CD4-positive, alpha-beta T cell (primary cell): ENCODE results near the gene PCDHGC5. TPM values are rescaled to one million over a fixed set of nuclear protein-coding genes. Genes with fewer than 3 reads are reported as not detected.

Experiments used
- ATAC-seq: fragments of 200-7000 bp; cut with Tn5 transposase; one replicate; pipeline ENCODE4 v1.10.0; 2022; ENCODE audit warnings: mild to moderate bottlenecking; ENCODE audit not compliant: poor library complexity
- CTCF ChIA-PET: fragments of 350-600 bp; sonication (Branson Sonifier 250); formaldehyde crosslinking; loops from one replicate; lab custom pipeline; 2021; ENCODE audit warnings: antibody characterized with exemption, inconsistent platforms; lab: Charles Lee
- POLR2A ChIA-PET: fragments of 350-600 bp; sonication (Branson Sonifier 250); formaldehyde crosslinking; loops from one replicate; lab custom pipeline; 2021; ENCODE audit warnings: antibody characterized with exemption, inconsistent platforms; lab: Charles Lee
- DNase-seq, 14 experiments: peaks; one replicate each; pipeline ENCODE4 v3.0.0-alpha.2; 2013 to 2020; ENCODE audit warnings: mixed read lengths in 2 of 14
- H3K27ac ChIP-seq, 2 donors: one replicate each; pipeline versions ENCODE4 v1.5.1 to v1.7.0; 2013; ENCODE audit warnings: low read length in 2 of 2, low read depth in 1 of 2, mild to moderate bottlenecking in 1 of 2
- H3K27me3 ChIP-seq, 2 experiments: 1 replicate in 1 of 2; 2 replicates in 1 of 2; pipeline versions ENCODE4 v1.6.1 to v1.7.0; 2013; ENCODE audit warnings: low read length in 2 of 2, control low read depth in 1 of 2, mild to moderate bottlenecking in 1 of 2, moderate library complexity in 1 of 2; ENCODE audit not compliant: insufficient read depth in 2 of 2, control insufficient read depth in 1 of 2
- H3K36me3 ChIP-seq: one replicate; pipeline ENCODE4 v1.6.1; 2013; ENCODE audit warnings: low read length, control low read depth; ENCODE audit not compliant: insufficient read depth
- H3K4me1 ChIP-seq: one replicate; pipeline ENCODE4 v1.6.1; 2013; ENCODE audit warnings: low read length, control low read depth; ENCODE audit not compliant: insufficient read depth
- H3K4me3 ChIP-seq: one replicate; pipeline ENCODE4 v1.5.1; 2013; ENCODE audit warnings: mild to moderate bottlenecking, low read length, moderate library complexity
- H3K9me3 ChIP-seq, 2 experiments: 1 replicate in 1 of 2; 2 replicates in 1 of 2; pipeline versions ENCODE4 v1.6.1 to v1.7.0; 2013; ENCODE audit warnings: low read length in 2 of 2, mild to moderate bottlenecking in 2 of 2, control low read depth in 1 of 2, moderate library complexity in 1 of 2; ENCODE audit not compliant: control insufficient read depth in 1 of 2, insufficient read depth in 1 of 2
- H3K27ac Mint-ChIP-seq: one replicate; pipeline ENCODE4 v1.8.0; 2020; ENCODE audit warnings: mixed read lengths
- H3K27me3 Mint-ChIP-seq: one replicate; pipeline ENCODE4 v1.8.0; 2021; ENCODE audit warnings: mixed read lengths
- H3K36me3 Mint-ChIP-seq: one replicate; pipeline ENCODE4 v1.8.0; 2021; ENCODE audit warnings: low read depth, mixed read lengths
- H3K4me1 Mint-ChIP-seq: one replicate; pipeline ENCODE4 v1.8.0; 2021; ENCODE audit warnings: low read depth, mixed read lengths
- H3K4me3 Mint-ChIP-seq: one replicate; pipeline ENCODE4 v1.8.0; 2020; ENCODE audit warnings: mild to moderate bottlenecking, mixed read lengths
- H3K9me3 Mint-ChIP-seq: one replicate; pipeline ENCODE4 v1.8.0; 2020; ENCODE audit warnings: mixed read lengths
- intact Hi-C, 2 experiments: fragments of 100-400 bp; cut with DNase I in 1 of 2; cut with micrococcal nuclease in 1 of 2; formaldehyde crosslinking; loops; one replicate each; pipeline versions ENCODE4 v1.15.1 to v1.9.0; 2023 to 2025; cut with DNase I, micrococcal nuclease
- total RNA-seq, 174 experiments: library from RNA in 2 of 174; stranded (reverse) in 2 of 174; gene quantifications; one replicate each; pipeline ENCODE4 v1.2.3 and lab custom pipeline; 2021 to 2026
- TF ChIP-seq, protein P1 (sequence below): fragments of 200-600 bp; IDR thresholded peaks from one replicate; pipeline ENCODE4 v1.8.0; 2022; ENCODE audit warnings: antibody characterized with exemption, mild to moderate bottlenecking

The PCDHGC5 gene
- total RNA-seq, 2 experiments from 2014 or later: not detected

DNA sequence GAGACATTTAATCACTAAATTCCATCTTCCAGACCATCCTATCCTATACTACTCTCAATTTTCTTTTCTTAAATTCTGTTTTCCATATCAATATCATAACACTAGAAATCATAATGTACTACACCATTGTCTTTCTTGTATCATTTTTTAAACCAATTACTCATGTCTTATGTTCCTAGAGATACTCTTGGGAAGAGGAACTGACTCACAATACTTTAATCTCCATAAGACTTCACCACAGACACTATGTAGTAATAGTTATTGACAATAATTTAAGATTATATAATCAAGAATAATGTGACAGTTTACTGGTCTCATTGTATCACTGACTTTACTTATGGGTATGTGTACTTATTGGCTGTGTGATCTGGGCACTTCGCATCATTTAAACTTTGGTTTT lies 43.8 kb downstream of the PCDHGC5 start:
- H3K4me3 ChIP-seq: no peak overlapping the region
- H3K4me1 ChIP-seq: no peaks in the 10 kb centered on the region
- no peaks in the 10 kb centered on the region for H3K9me3 ChIP-seq
- H3K36me3 ChIP-seq: peaks cover 81% of the 10 kb centered on the region
- Mint-ChIP-seq H3K27ac (no peak overlapping the region), H3K27me3 (no peaks in the 10 kb centered on the region), H3K4me1 (peaks cover 4% of the 10 kb centered on the region), H3K4me3 (no peak overlapping the region), H3K36me3 (peaks cover 34% of the 10 kb centered on the region), H3K9me3 (no peaks in the 10 kb centered on the region)
- no peak overlapping the region for H3K27ac ChIP-seq
- ATAC-seq: no peak
- POLR2A ChIA-PET: no interaction called here
- CTCF ChIA-PET: no interaction called here
- intact Hi-C loops: no loop called here
- TF ChIP-seq, protein P1, sequence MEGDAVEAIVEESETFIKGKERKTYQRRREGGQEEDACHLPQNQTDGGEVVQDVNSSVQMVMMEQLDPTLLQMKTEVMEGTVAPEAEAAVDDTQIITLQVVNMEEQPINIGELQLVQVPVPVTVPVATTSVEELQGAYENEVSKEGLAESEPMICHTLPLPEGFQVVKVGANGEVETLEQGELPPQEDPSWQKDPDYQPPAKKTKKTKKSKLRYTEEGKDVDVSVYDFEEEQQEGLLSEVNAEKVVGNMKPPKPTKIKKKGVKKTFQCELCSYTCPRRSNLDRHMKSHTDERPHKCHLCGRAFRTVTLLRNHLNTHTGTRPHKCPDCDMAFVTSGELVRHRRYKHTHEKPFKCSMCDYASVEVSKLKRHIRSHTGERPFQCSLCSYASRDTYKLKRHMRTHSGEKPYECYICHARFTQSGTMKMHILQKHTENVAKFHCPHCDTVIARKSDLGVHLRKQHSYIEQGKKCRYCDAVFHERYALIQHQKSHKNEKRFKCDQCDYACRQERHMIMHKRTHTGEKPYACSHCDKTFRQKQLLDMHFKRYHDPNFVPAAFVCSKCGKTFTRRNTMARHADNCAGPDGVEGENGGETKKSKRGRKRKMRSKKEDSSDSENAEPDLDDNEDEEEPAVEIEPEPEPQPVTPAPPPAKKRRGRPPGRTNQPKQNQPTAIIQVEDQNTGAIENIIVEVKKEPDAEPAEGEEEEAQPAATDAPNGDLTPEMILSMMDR: no peak
- no peak for DNase-seq
- H3K27me3 ChIP-seq: no peaks in the 10 kb centered on the region

DNA sequence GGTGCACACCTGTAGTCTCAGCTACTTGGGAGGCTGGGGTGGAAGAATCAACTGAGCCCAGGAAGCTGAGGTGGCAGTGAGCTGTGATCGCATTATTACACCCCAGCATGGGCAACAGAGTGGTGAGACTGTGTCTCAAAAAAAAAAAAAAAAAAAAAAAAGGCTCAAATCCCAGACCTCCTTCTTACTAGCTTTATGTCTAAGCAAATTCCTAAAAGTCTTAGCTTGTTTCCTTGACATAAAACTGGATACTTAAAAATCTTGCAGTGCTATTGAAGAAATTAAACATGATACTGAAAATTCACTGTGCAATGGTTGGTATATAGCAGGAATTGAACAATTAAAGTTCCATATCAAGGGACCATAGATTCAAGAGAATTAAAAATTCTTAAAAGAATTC lies 45.0 kb downstream of the PCDHGC5 start:
- H3K9me3 Mint-ChIP-seq: no peaks in the 10 kb centered on the region
- H3K36me3 Mint-ChIP-seq: peaks cover 34% of the 10 kb centered on the region
- H3K27ac Mint-ChIP-seq: peak overlapping the region; percentile 35
- no peak overlapping the region for H3K27ac ChIP-seq
- no peaks in the 10 kb centered on the region for H3K9me3 ChIP-seq
- ChIA-PET POLR2A (no interaction called here), CTCF (interaction anchor here (0.9 to 1.3 kb wide), 2 partner anchors 33 to 214 kb away, joined by 3 to 6 read pairs; partner anchors contain the start of gene TAF7)
- H3K4me1 ChIP-seq: no peaks in the 10 kb centered on the region
- ATAC-seq: no peak
- peaks cover 70% of the 10 kb centered on the region for H3K36me3 ChIP-seq
- DNase-seq: no peak
- no peaks in the 10 kb centered on the region for H3K27me3 Mint-ChIP-seq
- H3K4me1 Mint-ChIP-seq: peaks cover 4% of the 10 kb centered on the region
- TF ChIP-seq, protein P1: no peak
- intact Hi-C loops: no loop called here
- no peaks in the 10 kb centered on the region for H3K27me3 ChIP-seq
- H3K4me3 Mint-ChIP-seq: no peak overlapping the region
- H3K4me3 ChIP-seq: no peak overlapping the region

DNA sequence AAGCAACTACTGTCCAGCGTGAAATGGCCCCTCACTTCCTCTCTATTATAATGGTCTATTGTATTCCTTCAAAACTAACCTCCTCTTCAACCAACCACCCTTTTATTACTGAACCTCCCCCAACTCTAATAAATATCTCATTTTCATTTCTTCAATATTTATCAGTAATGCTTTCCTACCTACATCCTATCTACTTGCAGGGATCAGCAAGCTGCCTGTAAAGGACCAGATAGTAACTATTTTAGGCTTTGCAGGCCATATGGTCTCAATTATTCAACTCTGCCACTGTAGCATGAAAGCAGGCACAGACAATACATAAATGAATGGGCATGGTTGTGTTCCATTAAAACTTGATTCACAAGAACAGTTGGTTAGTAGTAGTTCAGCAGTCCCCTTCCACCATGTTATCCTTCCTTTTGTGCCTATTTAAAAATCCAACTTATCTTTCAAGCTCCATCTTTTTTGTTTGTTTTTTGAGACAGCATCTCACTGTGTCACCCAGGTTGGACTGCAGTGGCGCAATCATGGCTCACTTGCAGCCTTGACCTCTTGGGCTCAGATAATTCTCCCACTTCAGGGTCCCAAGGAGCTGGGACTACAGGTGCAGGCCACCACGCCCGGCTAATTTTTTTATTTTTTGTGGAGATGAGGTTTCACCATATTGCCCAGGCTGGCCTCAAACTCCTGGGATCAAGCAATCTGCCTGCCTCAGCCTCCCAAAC lies 45.8 kb downstream of the PCDHGC5 start:
- H3K9me3 Mint-ChIP-seq: no peaks in the 10 kb centered on the region
- no peak overlapping the region for H3K27ac ChIP-seq
- peaks cover 7% of the 10 kb centered on the region for H3K4me1 Mint-ChIP-seq
- peak overlapping the region; percentile 35 for H3K27ac Mint-ChIP-seq
- H3K36me3 ChIP-seq: peaks cover 65% of the 10 kb centered on the region
- H3K9me3 ChIP-seq: no peaks in the 10 kb centered on the region
- DNase-seq: no peak
- CTCF ChIA-PET: interaction anchor here (0.6 to 3.0 kb wide), 3 partner anchors 11 to 303 kb away, joined by 3 to 11 read pairs (median 3); partner anchors contain the start of gene TAF7
- no peak overlapping the region for H3K4me3 Mint-ChIP-seq
- intact Hi-C loops: no loop called here
- ATAC-seq: no peak
- no peaks in the 10 kb centered on the region for H3K27me3 Mint-ChIP-seq
- H3K4me1 ChIP-seq: no peaks in the 10 kb centered on the region
- TF ChIP-seq, protein P1: no peak
- H3K36me3 Mint-ChIP-seq: peaks cover 41% of the 10 kb centered on the region
- no peak overlapping the region for H3K4me3 ChIP-seq
- POLR2A ChIA-PET: no interaction called here
- no peaks in the 10 kb centered on the region for H3K27me3 ChIP-seq

Other genes with a start within 250 kb of the PCDHGC5 start
- not detected for gene PCDHB15, start 243.7 kb upstream of the PCDHGC5 start, total RNA-seq
- gene SLC25A2, start 185.0 kb upstream of the PCDHGC5 start, total RNA-seq: under 1 TPM in 1 of 2 experiments, not detected in 1; 0.22 TPM
- 10 to 100 TPM; 80.5 TPM for gene TAF7, start 168.3 kb upstream of the PCDHGC5 start, total RNA-seq
- not detected for gene PCDHGA1, start 158.6 kb upstream of the PCDHGC5 start, total RNA-seq
- gene PCDHGA2, start 150.3 kb upstream of the PCDHGC5 start, total RNA-seq: not detected
- gene PCDHGA3, start 145.3 kb upstream of the PCDHGC5 start, total RNA-seq: not detected
- under 1 TPM in 1 of 2 experiments, not detected in 1; 0.05 TPM for gene PCDHGB1, start 139.0 kb upstream of the PCDHGC5 start, total RNA-seq
- under 1 TPM; 0.08 TPM for gene PCDHGA4, start 134.1 kb upstream of the PCDHGC5 start, total RNA-seq
- gene PCDHGB2, start 129.1 kb upstream of the PCDHGC5 start, total RNA-seq: under 1 TPM; 0.19 to 0.20 TPM
- gene PCDHGA5, start 124.9 kb upstream of the PCDHGC5 start, total RNA-seq: under 1 TPM in 1 of 2 experiments, not detected in 1; 0.08 TPM
- under 1 TPM; 0.11 to 0.28 TPM for gene PCDHGB3, start 118.8 kb upstream of the PCDHGC5 start, total RNA-seq
- under 1 TPM in 1 of 2 experiments, not detected in 1; 0.11 TPM for gene PCDHGA6, start 115.2 kb upstream of the PCDHGC5 start, total RNA-seq
- gene PCDHGA7, start 106.3 kb upstream of the PCDHGC5 start, total RNA-seq: not detected
- not detected for gene PCDHGB4, start 101.4 kb upstream of the PCDHGC5 start, total RNA-seq
- gene PCDHGA8, start 96.4 kb upstream of the PCDHGC5 start, total RNA-seq: not detected
- gene PCDHGB5, start 91.1 kb upstream of the PCDHGC5 start, total RNA-seq: under 1 TPM; 0.14 to 0.20 TPM
- gene PCDHGA9, start 86.3 kb upstream of the PCDHGC5 start, total RNA-seq: not detected
- gene PCDHGB6, start 81.1 kb upstream of the PCDHGC5 start, total RNA-seq: under 1 TPM in 1 of 2 experiments, not detected in 1; 0.06 TPM
- gene PCDHGA10, start 76.1 kb upstream of the PCDHGC5 start, total RNA-seq: under 1 TPM in 1 of 2 experiments, not detected in 1; 0.08 TPM
- not detected for gene PCDHGB7, start 71.4 kb upstream of the PCDHGC5 start, total RNA-seq
- gene PCDHGA11, start 68.0 kb upstream of the PCDHGC5 start, total RNA-seq: not detected
- not detected for gene PCDHGA12, start 58.6 kb upstream of the PCDHGC5 start, total RNA-seq
- not detected for gene PCDHGC3, start 13.1 kb upstream of the PCDHGC5 start, total RNA-seq
- gene PCDHGC4, start 4.1 kb upstream of the PCDHGC5 start, total RNA-seq: not detected
- 100 to 1,000 TPM; 159 to 161 TPM for gene DIAPH1, start 129.9 kb downstream of the PCDHGC5 start, total RNA-seq
- 10 to 100 TPM; 51.1 to 52.7 TPM for gene HDAC3, start 147.8 kb downstream of the PCDHGC5 start, total RNA-seq
- gene RELL2, start 147.9 kb downstream of the PCDHGC5 start, total RNA-seq: 10 to 100 TPM; 10.9 to 11.4 TPM
- 10 to 100 TPM; 79.8 to 86.8 TPM for gene FCHSD1, start 162.3 kb downstream of the PCDHGC5 start, total RNA-seq
- gene ARAP3, start 193.1 kb downstream of the PCDHGC5 start, total RNA-seq: under 1 TPM; 0.30 to 0.31 TPM